GM08714 (cell line): ENCODE measurements around the gene RAPH1.
"Not testable (repeated sequence)": the region's sequence is repeated elsewhere in the genome, so short reads cannot be mapped to it uniquely, and the experiment has no call there.

Experiments
- H3K4me3 ChIP-seq: fragments of 200-500 bp; sonication (Bioruptor generic); 2 replicates; pipeline ENCODE4 v1.5.1; 2014; ENCODE audit warnings: mild to moderate bottlenecking, low read length, inconsistent platforms
- ZNF274 ChIP-seq: IDR thresholded peaks from 2 replicates; pipeline ENCODE4 v1.6.1; 2012; ENCODE audit warnings: mild to moderate bottlenecking, low read depth, low read length

Gene RAPH1

DNA sequence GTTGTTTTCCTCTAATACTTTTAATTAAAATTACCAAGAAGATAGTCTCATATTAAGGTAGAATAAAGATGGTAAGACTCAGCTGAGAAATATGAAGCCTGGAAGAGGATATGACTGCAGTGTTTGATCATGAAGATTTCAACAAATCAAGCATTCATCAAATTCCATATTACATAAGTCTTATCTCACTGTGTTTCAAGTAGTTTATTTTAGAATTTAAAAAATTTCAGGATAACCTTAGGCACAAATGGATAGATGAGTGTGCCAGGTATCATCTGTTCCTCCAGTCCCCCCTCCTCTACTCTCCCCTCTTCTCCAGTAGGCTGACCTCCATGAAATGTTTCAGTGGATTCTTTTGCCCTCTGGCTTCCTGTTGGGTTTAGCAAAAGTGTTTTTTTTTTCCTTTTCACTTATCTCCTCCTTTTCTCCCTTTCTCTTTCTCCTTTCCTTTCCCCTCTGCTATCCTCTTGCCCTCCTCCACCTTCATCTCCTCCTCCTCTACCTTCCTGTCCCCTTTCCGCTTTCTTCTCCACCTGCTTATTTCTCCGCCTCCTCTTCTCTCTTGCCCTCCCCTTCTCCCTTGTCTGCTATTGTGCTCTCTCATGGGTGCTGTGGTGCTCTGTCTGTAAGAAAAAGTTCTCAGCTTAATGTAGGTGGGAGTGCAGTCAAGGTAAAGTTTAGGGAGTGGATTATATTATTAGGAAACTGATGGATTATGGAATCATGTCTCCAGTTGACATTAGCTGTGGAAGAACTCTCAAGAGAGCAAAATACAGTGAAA lies 134.1 kb downstream of the RAPH1 start:
- no peak for TF ChIP-seq ZNF274
- no peak overlapping the region for H3K4me3 ChIP-seq

GRCh38 chr2:203399031-203399430 lies 136.1 kb downstream of the RAPH1 start:
- H3K4me3 ChIP-seq, result no peak overlapping the region
- TF ChIP-seq ZNF274, result no peak

DNA sequence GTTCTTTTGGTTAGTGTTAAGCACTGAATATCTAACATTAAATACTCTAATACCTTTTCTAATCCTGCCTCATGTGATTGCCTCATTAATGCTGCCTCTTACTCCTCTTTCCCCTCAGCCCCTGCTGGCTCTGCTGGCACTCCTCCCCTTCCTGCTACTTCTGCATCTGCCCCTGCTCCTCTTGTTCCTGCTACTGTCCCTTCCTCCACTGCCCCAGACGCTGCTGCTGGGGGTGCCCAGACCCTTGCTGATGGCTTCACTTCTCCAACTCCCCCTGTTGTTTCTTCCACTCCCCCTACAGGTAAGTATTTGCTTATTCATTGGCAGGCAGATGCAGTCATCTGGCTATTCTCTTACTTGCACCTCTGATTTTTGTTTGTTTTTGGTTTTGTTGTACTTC lies 138.4 kb downstream of the RAPH1 start:
- no peak overlapping the region for H3K4me3 ChIP-seq
- TF ChIP-seq ZNF274, result no peak

DNA sequence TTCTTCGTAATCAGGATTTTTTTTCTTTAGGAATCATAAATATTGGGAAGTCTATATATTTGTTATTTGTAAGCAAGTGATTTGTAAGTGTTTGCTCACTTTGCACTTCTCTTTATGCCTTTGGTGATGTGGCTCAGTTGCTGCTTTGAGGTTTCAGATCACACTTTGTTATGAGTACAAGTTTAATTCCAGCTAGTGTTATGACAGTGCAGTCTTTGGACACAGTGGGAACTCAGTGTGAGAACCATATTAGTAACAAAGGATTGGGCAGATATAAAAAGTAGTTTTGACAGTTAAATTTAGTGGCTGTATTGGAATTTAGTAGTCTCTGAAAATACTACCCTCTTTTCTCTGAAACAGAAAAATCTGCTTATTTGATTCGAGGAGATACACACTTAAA lies 139.2 kb downstream of the RAPH1 start:
- TF ChIP-seq ZNF274, result no peak
- H3K4me3 ChIP-seq, result no peak overlapping the region

- TF ChIP-seq ZNF274, result no peak
- no peak overlapping the region for H3K4me3 ChIP-seq
Observed at GRCh38 chr2:203394519-203395227, 140.4 kb downstream of the RAPH1 start.

DNA sequence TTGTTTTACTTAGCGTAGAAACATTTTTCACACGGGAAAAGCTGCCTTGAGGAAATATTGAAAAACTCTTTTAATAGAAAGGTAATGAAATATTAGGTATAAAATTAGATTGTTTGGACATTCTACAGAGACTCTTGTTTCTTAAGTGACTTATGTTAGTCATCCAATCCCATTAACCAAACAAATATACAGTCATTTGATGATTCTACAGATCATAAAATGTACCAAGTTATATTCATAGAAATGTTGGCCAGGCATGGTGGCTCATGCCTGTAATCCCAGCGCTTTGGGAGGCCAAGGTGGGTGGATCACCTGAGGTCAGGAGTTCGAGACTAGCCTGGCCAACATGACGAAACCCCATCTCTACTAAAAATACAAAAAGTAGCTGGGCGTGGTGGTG lies 146.9 kb downstream of the RAPH1 start:
- not testable (repeated sequence) for H3K4me3 ChIP-seq

DNA sequence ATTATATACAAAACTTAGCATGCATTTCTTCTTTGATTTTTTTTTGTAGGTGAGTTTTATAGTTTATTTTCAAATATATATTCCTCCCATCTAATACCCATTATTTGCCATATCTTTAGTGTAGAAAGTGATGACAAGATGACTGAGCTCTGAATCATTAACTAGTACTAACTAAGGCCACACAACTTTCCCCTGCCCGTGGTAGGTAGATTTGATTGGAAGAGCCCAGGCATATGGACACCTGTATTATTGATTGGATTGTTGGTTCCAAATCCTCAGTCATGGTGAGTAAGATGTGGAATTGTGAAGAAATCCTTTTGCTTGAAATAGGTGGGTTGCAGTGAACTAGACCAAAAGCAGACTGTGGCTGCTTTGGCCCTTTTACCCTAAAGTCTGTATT lies 152.1 kb downstream of the RAPH1 start:
- no peak for TF ChIP-seq ZNF274
- no peak overlapping the region for H3K4me3 ChIP-seq

DNA sequence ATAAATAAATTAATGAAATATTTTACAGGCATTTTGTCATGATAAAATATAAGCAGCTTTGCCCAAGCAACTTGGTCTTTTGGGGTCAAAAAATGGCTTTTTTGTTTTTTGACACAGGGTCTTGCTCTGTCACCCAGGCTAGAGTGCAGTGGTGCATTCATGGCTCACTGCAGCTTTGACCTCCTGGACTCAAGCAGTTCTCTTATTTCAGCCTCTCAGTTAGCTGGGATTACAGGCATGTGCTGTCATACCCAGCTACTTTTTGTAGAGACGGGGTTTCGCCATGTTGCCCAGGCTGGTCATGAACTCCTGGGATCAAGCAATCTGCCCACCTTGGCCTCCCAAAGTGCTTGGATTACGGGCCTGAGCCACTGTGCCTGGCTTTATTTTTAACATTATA lies 155.9 kb downstream of the RAPH1 start:
- H3K4me3 ChIP-seq, result no peak overlapping the region
- no peak for TF ChIP-seq ZNF274

DNA sequence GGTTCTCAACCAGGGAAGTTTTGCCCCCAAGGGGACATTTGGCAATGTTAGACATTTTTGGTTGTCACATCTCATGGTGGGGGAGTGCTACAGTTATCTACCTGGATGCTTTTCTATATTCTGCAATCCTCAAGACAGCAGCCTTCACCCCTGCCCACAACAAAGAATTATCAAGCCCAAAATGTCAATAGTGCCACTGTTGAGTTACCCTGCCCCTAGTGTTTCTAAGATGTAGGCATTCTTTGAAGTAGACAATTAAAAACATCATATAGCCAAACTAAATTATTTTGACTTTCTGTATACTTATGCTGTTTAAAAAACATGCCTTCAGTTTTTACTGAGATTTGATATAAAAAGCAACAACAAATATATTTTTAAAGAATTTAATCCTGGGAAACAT lies 158.9 kb downstream of the RAPH1 start:
- no peak for TF ChIP-seq ZNF274
- H3K4me3 ChIP-seq, result no peak overlapping the region

GRCh38 chr2:203372706-203373105 lies 162.4 kb downstream of the RAPH1 start:
- not testable (repeated sequence) for H3K4me3 ChIP-seq

- no peak for TF ChIP-seq ZNF274
- no peak overlapping the region for H3K4me3 ChIP-seq
Observed at GRCh38 chr2:203366639-203367466, 168.2 kb downstream of the RAPH1 start.

DNA sequence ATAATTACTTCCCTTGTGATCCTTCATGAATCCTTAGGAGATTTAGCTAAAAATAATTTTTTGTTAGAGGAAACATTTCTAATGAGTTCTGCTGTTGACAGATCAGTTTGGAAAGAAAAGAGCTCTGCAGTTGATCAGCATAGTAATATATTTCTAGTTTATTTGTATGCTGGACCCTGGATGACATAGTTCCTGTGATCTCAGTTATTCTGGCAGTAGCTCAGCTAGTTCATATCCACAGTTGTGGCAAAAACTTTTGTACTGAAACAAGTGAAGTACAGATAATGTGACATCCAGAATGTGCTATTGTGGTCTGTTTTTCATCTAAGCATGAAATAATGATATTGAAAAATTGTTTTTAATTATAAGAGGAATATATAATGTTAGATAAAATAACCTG lies 173.2 kb downstream of the RAPH1 start:
- TF ChIP-seq ZNF274, result no peak
- no peak overlapping the region for H3K4me3 ChIP-seq

- no peak for TF ChIP-seq ZNF274
- no peak overlapping the region for H3K4me3 ChIP-seq
Observed at GRCh38 chr2:203361495-203361894, 173.6 kb downstream of the RAPH1 start.

DNA sequence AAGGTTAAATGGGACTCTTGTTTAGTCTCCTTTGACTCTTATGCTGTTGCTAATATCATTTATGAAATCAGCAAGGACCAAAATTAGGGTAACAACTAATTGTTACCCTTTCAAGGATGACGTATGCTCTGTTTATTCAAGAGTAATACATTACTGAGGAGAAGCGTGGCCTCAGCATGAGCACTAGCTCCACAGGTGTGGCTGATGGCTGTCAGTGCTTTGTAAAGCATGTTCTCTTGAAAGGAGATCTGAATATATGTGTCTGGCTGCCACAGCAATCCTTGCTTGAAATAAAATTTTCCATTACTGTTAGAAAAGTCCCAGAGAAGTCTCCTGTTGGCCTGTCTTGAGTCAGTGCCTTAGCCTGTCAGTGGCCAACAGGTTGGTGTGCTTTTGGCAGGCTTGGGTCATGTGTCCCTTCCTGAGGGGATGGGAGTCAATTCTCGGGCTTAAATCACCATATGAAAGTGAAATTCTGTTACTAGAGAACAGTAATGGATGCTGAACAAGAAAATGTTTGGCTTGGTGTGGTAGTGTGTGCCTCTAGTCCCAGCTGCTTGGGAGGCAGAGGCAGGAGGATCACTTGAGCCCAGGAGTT lies 174.2 kb downstream of the RAPH1 start:
- no peak for TF ChIP-seq ZNF274
- H3K4me3 ChIP-seq, result no peak overlapping the region
